Peyer's patch (tissue), 4 donors: ENCODE measurements around the gene HMG20B.

Experiments
- CTCF ChIP-seq, 6 experiments: fragments of 450-650 bp in 4 of 6; fragments of 200-600 bp in 2 of 6; sonication (generic) in 1 of 6; IDR thresholded peaks; one replicate each; pipeline ENCODE4 v1.5.1; 2017 to 2019; ENCODE audit warnings: antibody characterized with exemption in 6 of 6, mild to moderate bottlenecking in 3 of 6, moderate library complexity in 1 of 6
- POLR2A ChIP-seq, 2 donors: fragments of 450-650 bp; IDR thresholded peaks; one replicate each; pipeline ENCODE4 v1.5.1; 2017; ENCODE audit warnings: antibody characterized with exemption in 2 of 2, mild to moderate bottlenecking in 2 of 2, moderate library complexity in 2 of 2

GRCh38 chr19:3524078-3524842, 48.5 kb upstream of the HMG20B start:
- TF ChIP-seq POLR2A (IDR thresholded peaks at IDR 0.05) (no peak), CTCF (IDR thresholded peaks at IDR 0.05) (no peak)
